Mammary epithelial cell (primary cell): ENCODE data around the gene SEPTIN1.

Source experiments
- CTCF ChIP-seq, 2 donors: IDR thresholded peaks in 1 of 2; conservative IDR thresholded peaks in 1 of 2; 2 replicates each; pipeline ENCODE4 v1.5.1; 2011 to 2012; ENCODE audit warnings: inconsistent platforms in 2 of 2, low read length in 2 of 2, mild to moderate bottlenecking in 2 of 2, control low read depth in 1 of 2, low read depth in 1 of 2; ENCODE audit not compliant: insufficient read depth in 1 of 2; ENCODE audit errors: extremely low read depth in 1 of 2
- EZH2 ChIP-seq: IDR thresholded peaks from 2 replicates; pipeline ENCODE4 v1.6.1; 2012; ENCODE audit warnings: low read length, inconsistent platforms, borderline replicate concordance

- TF ChIP-seq CTCF (conservative IDR thresholded peaks at IDR 0.05 in 1 of 2, IDR thresholded peaks at IDR 0.05 in 1 of 2; ENCODE audit: extremely low read depth in 1 of 2, insufficient read depth in 1 of 2, low read depth in 1 of 2, low read length in 2 of 2) (no peak), EZH2 (no peak)
Measured at GRCh38 chr16:30376461-30376902, 5.9 kb downstream of the SEPTIN1 start.
